Neural progenitor cell (in vitro differentiated cells): ENCODE data around the gene LPAR6. TPM values are rescaled to one million over a fixed set of nuclear protein-coding genes. Genes with fewer than 3 reads are reported as not detected.

Experiments
- DNase-seq: peaks from one replicate; pipeline ENCODE4 v3.0.0-alpha.2; 2016; ENCODE audit warnings: low spot score
- H2AFZ ChIP-seq: fragments of 200-600 bp; sonication (generic); replicated peaks from 2 replicates; pipeline ENCODE4 v1.6.1; 2016; ENCODE audit warnings: antibody characterized with exemption
- H3F3A ChIP-seq: fragments of 200-600 bp; sonication (generic); 2 replicates; pipeline ENCODE4 v1.6.1; 2016; ENCODE audit warnings: antibody characterized with exemption, low read depth
- H3K27ac ChIP-seq: fragments of 200-600 bp; sonication (generic); 2 replicates; pipeline ENCODE4 v1.5.1; 2016; ENCODE audit warnings: mild to moderate bottlenecking
- H3K27me3 ChIP-seq: fragments of 200-600 bp; sonication (generic); 2 replicates; pipeline ENCODE4 v1.6.1; 2016; ENCODE audit warnings: mild to moderate bottlenecking, moderate library complexity
- H3K36me3 ChIP-seq: fragments of 200-600 bp; sonication (generic); 2 replicates; pipeline ENCODE4 v1.5.1; 2016
- H3K4me1 ChIP-seq: fragments of 200-600 bp; sonication (generic); 2 replicates; pipeline ENCODE4 v1.6.1; 2016; ENCODE audit warnings: mixed run types
- H3K4me2 ChIP-seq: fragments of 200-600 bp; sonication (generic); 2 replicates; pipeline ENCODE4 v1.6.1; 2016
- H3K4me3 ChIP-seq: fragments of 200-600 bp; sonication (generic); 2 replicates; pipeline ENCODE4 v1.5.1; 2016
- H3K79me2 ChIP-seq: fragments of 200-600 bp; sonication (generic); 2 replicates; pipeline ENCODE4 v1.6.1; 2016; ENCODE audit warnings: low read depth
- H3K9ac ChIP-seq: fragments of 200-600 bp; sonication (generic); 2 replicates; pipeline ENCODE4 v1.6.1; 2016
- H3K9me3 ChIP-seq: fragments of 200-600 bp; sonication (generic); 2 replicates; pipeline ENCODE4 v1.5.1; 2016; ENCODE audit warnings: low read depth
- H4K20me1 ChIP-seq: fragments of 200-600 bp; sonication (generic); 2 replicates; pipeline ENCODE4 v1.6.1; 2016; ENCODE audit warnings: low read depth
- H3K27ac Mint-ChIP-seq: 3 replicates; pipeline ENCODE4 v1.8.0; 2021; ENCODE audit warnings: mixed read lengths
- H3K27me3 Mint-ChIP-seq: 2 replicates; pipeline ENCODE4 v1.8.0; 2022; ENCODE audit warnings: low read depth, mild to moderate bottlenecking, inconsistent platforms, moderate library complexity, mixed read lengths; ENCODE audit not compliant: insufficient read depth
- H3K36me3 Mint-ChIP-seq: 3 replicates; pipeline ENCODE4 v1.8.0; 2021; ENCODE audit warnings: mixed read lengths
- H3K4me1 Mint-ChIP-seq: 3 replicates; pipeline ENCODE4 v1.8.0; 2021; ENCODE audit warnings: mixed read lengths
- H3K4me3 Mint-ChIP-seq: 3 replicates; pipeline ENCODE4 v1.8.0; 2021; ENCODE audit warnings: mild to moderate bottlenecking, moderate library complexity, mixed read lengths
- H3K9me3 Mint-ChIP-seq: 3 replicates; pipeline ENCODE4 v1.8.0; 2020; ENCODE audit warnings: mixed read lengths
- EZH2 ChIP-seq: fragments of 200-600 bp; sonication (generic); IDR thresholded peaks from 2 replicates; pipeline ENCODE4 v1.6.1; 2017; ENCODE audit warnings: antibody characterized with exemption, mild to moderate bottlenecking, moderate library complexity
- EZH2phosphoT487 ChIP-seq: fragments of 200-600 bp; sonication (generic); IDR thresholded peaks from 2 replicates; pipeline ENCODE4 v1.6.1; 2017; ENCODE audit warnings: antibody characterized with exemption
- total RNA-seq: library from RNA; depleted of rRNA; stranded (reverse); fragments of >200 nt; gene quantifications from 2 replicates; pipeline ENCODE4 v1.2.3, GENCODE V29; 2015; ENCODE audit warnings: low replicate concordance
- TF ChIP-seq, protein P1 (sequence below): fragments of 200-600 bp; sonication (generic); IDR thresholded peaks from 2 replicates; pipeline ENCODE4 v1.5.1; 2017; ENCODE audit warnings: antibody characterized with exemption, mild to moderate bottlenecking

LPAR6 gene
- total RNA-seq, 1 donor from 2014 or later = 4.6 TPM

DNA sequence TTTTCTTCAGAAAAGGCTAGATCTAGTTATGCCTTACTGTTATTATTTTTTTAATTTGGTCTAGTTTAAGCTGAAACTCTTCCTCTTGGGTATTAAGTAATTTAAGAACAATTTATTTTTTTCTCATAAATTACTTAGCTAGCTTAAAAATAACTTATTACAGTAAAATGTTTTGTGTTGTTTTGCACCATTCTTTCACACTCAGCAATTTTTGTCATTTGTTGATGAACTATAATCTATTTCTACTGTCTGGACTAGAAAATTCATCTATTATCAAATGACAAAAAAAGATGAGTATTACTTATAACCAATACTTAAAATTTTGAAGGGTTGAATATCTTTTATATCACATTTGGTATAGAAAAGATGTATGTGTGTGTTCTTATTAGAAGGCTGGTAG lies 1.6 kb upstream of the LPAR6 start:
- H3K27me3 Mint-ChIP-seq = no peaks in the 10 kb centered on the region
- no peak overlapping the region for H3K9ac ChIP-seq
- H3K27ac ChIP-seq = no peak overlapping the region
- no peak overlapping the region for H3K4me3 Mint-ChIP-seq
- H3K9me3 Mint-ChIP-seq = peaks cover 30% of the 10 kb centered on the region
- H3K9me3 ChIP-seq = peaks cover 5% of the 10 kb centered on the region
- no peaks in the 10 kb centered on the region for H3K79me2 ChIP-seq
- H3K4me2 ChIP-seq = no peak overlapping the region
- no peaks in the 10 kb centered on the region for H3F3A ChIP-seq
- peaks cover 21% of the 10 kb centered on the region for H3K4me1 Mint-ChIP-seq
- no peak overlapping the region for H3K27ac Mint-ChIP-seq
- DNase-seq = no peak
- no peaks in the 10 kb centered on the region for H4K20me1 ChIP-seq
- peaks cover 33% of the 10 kb centered on the region for H3K36me3 Mint-ChIP-seq
- H3K36me3 ChIP-seq = no peaks in the 10 kb centered on the region
- no peak overlapping the region for H3K4me3 ChIP-seq
- no peak overlapping the region for H2AFZ ChIP-seq
- peaks cover 24% of the 10 kb centered on the region for H3K4me1 ChIP-seq
- H3K27me3 ChIP-seq = no peaks in the 10 kb centered on the region
- TF ChIP-seq, protein P1, sequence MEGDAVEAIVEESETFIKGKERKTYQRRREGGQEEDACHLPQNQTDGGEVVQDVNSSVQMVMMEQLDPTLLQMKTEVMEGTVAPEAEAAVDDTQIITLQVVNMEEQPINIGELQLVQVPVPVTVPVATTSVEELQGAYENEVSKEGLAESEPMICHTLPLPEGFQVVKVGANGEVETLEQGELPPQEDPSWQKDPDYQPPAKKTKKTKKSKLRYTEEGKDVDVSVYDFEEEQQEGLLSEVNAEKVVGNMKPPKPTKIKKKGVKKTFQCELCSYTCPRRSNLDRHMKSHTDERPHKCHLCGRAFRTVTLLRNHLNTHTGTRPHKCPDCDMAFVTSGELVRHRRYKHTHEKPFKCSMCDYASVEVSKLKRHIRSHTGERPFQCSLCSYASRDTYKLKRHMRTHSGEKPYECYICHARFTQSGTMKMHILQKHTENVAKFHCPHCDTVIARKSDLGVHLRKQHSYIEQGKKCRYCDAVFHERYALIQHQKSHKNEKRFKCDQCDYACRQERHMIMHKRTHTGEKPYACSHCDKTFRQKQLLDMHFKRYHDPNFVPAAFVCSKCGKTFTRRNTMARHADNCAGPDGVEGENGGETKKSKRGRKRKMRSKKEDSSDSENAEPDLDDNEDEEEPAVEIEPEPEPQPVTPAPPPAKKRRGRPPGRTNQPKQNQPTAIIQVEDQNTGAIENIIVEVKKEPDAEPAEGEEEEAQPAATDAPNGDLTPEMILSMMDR = no peak
- TF ChIP-seq EZH2 = no peak
- TF ChIP-seq EZH2phosphoT487 = no peak

DNA sequence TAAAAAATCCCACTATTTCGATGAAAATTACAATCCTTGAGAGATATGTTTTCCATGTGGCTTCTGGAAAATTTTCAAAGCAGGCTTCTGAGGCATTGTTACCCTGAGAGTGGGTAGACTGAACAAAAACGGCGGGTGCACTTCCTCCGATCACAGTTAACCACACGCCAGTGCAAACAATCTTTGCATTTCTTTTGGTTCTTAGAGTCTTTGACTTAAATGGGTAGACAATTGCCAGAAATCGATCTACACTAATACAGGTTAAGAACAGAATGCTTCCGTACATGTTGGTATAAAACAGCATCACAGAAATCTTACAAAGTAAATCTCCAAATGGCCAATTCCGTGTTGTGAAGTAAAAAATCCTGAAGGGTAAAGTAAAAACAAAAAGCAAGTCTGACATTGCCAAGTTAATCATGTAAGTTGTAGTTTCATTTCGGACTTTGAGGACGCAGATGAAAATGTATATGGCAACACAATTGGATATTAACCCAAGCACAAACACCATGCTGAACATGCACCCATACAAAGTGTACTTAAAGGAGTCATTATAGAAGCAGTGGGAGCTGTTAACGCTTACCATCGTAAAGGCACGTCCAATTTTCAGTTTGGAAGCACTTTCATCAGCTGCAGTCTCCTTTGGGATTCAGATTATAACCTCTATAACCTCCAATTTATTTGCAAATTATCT lies 927 bp downstream of the LPAR6 start:
- peak overlapping the region; percentile 60 for H3K27ac ChIP-seq
- Mint-ChIP-seq H3K4me1 (peaks cover 21% of the 10 kb centered on the region), H3K36me3 (peaks cover 24% of the 10 kb centered on the region), H3K27me3 (no peaks in the 10 kb centered on the region), H3K4me3 (peak overlapping the region; percentile 88), H3K27ac (peak overlapping the region; percentile 86), H3K9me3 (peaks cover 7% of the 10 kb centered on the region)
- DNase-seq = peak; percentile 11
- no peaks in the 10 kb centered on the region for H4K20me1 ChIP-seq
- H3K36me3 ChIP-seq = no peaks in the 10 kb centered on the region
- peak overlapping the region; percentile 22 for H3K4me3 ChIP-seq
- no peaks in the 10 kb centered on the region for H3K9me3 ChIP-seq
- peak overlapping the region; percentile 52 for H2AFZ ChIP-seq
- H3K79me2 ChIP-seq = no peaks in the 10 kb centered on the region
- H3F3A ChIP-seq = no peaks in the 10 kb centered on the region
- H3K4me1 ChIP-seq = peaks cover 24% of the 10 kb centered on the region
- H3K27me3 ChIP-seq = no peaks in the 10 kb centered on the region
- H3K4me2 ChIP-seq = peak overlapping the region; percentile 59
- no peak overlapping the region for H3K9ac ChIP-seq
- TF ChIP-seq EZH2phosphoT487 (no peak), EZH2 (no peak)
- TF ChIP-seq, protein P1 = no peak

DNA sequence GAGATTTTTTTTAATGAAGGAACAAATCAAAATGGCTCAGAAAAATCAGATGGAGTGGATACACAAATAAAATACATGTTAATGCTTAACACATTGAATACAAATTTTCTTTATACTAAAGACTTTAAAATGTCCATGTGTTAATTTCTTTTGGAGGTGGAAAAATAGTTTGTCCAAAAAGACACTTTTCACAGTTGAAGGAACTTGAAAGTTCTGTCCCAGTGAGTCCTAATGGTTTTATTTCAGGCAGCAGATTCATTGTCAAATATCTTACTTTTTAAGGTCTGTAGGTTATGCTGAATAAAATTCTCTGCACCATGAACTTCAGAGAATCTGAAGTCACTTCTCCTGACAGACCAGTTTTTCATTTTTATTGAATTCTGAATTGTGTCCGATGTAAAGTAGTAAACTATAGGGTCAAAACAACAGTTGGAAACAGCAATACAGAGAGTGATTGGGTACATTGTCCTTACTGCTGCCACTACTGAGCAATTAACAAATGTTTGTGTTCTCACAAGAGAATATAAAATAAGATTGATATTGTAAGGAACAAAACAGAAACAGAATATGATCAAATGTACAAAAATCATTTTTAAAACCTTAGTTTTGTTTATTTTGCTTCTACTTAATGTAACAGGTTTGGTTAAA lies 1.6 kb downstream of the LPAR6 start:
- H3K4me3 ChIP-seq = peak overlapping the region; percentile 22
- Mint-ChIP-seq H3K36me3 (peaks cover 21% of the 10 kb centered on the region), H3K9me3 (peaks cover 5% of the 10 kb centered on the region), H3K4me3 (peak overlapping the region; percentile 88), H3K27me3 (no peaks in the 10 kb centered on the region), H3K4me1 (peaks cover 21% of the 10 kb centered on the region), H3K27ac (peak overlapping the region; percentile 86)
- no peaks in the 10 kb centered on the region for H3F3A ChIP-seq
- no peak overlapping the region for H3K27ac ChIP-seq
- H4K20me1 ChIP-seq = no peaks in the 10 kb centered on the region
- H3K4me1 ChIP-seq = peaks cover 24% of the 10 kb centered on the region
- H3K9ac ChIP-seq = no peak overlapping the region
- no peaks in the 10 kb centered on the region for H3K79me2 ChIP-seq
- H2AFZ ChIP-seq = peak overlapping the region; percentile 52
- DNase-seq = no peak
- no peaks in the 10 kb centered on the region for H3K9me3 ChIP-seq
- H3K36me3 ChIP-seq = no peaks in the 10 kb centered on the region
- H3K4me2 ChIP-seq = peak overlapping the region; percentile 59
- no peaks in the 10 kb centered on the region for H3K27me3 ChIP-seq
- TF ChIP-seq EZH2phosphoT487 = no peak
- TF ChIP-seq EZH2 = no peak
- TF ChIP-seq, protein P1 = no peak
